ENCODE measurements around the gene CAPN15.

CAPN15 gene

DNA sequence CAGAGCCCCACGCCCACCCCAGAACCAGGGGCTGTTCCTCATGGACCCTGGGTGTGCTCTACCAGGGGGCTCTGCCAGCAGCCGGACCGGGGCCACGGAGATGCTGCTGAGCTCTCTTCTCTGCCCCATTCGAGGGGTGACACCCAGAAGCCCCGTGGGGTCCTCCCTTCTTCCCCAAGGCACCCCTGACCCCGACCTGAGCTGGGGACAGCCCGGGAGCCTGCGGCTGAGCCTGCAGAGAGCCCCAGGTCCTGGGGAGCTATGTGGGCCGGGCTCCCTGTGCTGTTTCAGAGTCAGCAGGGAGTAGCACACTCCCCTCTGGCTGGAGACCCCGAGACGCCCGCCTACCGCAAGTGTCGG lies 31.5 kb downstream of the CAPN15 start:
- TF ChIP-seq ZFX (IDR thresholded peaks at IDR 0.05): no peak
- no peak for TF ChIP-seq CTCF (conservative IDR thresholded peaks at IDR 0.05)
- H3K27ac ChIP-seq: no peak overlapping the region

GRCh38 chr16:559411-560203 lies 32.1 kb downstream of the CAPN15 start:
- no peak for TF ChIP-seq CTCF (conservative IDR thresholded peaks at IDR 0.05)
- TF ChIP-seq ZFX (IDR thresholded peaks at IDR 0.05): no peak
- no peak overlapping the region for H3K27ac ChIP-seq

GRCh38 chr16:560204-560700 lies 32.7 kb downstream of the CAPN15 start, which contains the start of gene PRR35:
Gene PRR35 (plus strand): TSS chr16:560394. CDS start chr16:563295, 2,901 bp downstream.
- H3K27ac ChIP-seq: no peak within 1 kb of the TSS
- no peak for TF ChIP-seq ZFX (IDR thresholded peaks at IDR 0.05)
- TF ChIP-seq CTCF (conservative IDR thresholded peaks at IDR 0.05): no peak

DNA sequence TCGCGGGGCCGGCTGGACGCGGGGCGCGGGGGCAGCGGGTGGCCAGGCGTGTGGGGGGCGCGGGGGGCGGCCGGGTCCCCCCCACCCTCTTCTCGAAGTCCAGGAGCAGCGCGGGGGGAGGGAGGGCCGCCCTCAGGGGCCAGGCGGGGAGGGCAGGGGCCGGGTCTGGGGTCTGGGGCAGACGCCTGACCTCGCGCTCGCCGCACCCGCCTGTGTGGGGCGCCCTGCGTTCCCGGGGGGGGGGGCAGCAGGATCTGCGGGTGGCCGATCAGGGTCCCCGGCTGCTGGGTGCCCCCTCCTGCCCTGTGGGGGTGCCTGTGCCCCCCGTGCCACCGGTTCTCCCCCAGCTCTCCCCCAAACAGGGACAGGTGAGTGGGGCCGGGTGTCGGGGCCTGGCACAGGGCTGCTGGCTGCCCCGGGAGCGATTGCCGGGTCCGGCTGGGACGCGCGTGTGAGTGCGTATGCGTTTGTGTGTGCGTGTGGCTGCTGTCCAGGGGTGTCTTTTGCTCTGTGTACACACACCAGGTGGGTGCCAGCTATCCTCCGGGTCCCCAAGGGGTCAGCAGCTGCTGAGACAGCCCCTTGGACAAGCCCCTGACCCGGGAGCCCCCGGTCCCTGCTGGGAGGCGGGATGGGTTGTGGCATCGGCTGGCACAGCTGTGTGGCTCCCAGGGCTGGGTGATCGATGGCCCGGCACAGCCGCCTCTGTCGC lies 33.3 kb downstream of the CAPN15 start:
- no peak overlapping the region for H3K27ac ChIP-seq
- TF ChIP-seq ZFX (IDR thresholded peaks at IDR 0.05): no peak
- TF ChIP-seq CTCF (conservative IDR thresholded peaks at IDR 0.05): no peak

GRCh38 chr16:561413-561794 lies 33.9 kb downstream of the CAPN15 start:
- TF ChIP-seq CTCF (conservative IDR thresholded peaks at IDR 0.05): no peak
- no peak for TF ChIP-seq ZFX (IDR thresholded peaks at IDR 0.05)
- no peak overlapping the region for H3K27ac ChIP-seq

- TF ChIP-seq ZFX (IDR thresholded peaks at IDR 0.05): no peak
- no peak for TF ChIP-seq CTCF (conservative IDR thresholded peaks at IDR 0.05)
- H3K27ac ChIP-seq: no peak overlapping the region
Measured at GRCh38 chr16:561957-562938, 34.7 kb downstream of the CAPN15 start.

Data from C4-2B (cell line).